Fibroblast of mammary gland (primary cell): ENCODE data around the gene BMAL1.

ENCODE experiments used
- DNase-seq: peaks from one replicate; pipeline ENCODE4 v3.0.0-alpha.2; 2010; ENCODE audit warnings: low read depth
- H3K4me3 ChIP-seq: 2 replicates; pipeline ENCODE4 v1.5.1; 2011; ENCODE audit warnings: low read depth, mild to moderate bottlenecking, low read length, moderate library complexity; ENCODE audit not compliant: control insufficient read depth
- TF ChIP-seq, protein P1 (sequence below): conservative IDR thresholded peaks from 2 replicates; pipeline ENCODE4 v1.5.1; 2011; ENCODE audit warnings: low read depth, low read length, inconsistent platforms; ENCODE audit not compliant: control insufficient read depth, insufficient read depth

BMAL1 gene

DNA sequence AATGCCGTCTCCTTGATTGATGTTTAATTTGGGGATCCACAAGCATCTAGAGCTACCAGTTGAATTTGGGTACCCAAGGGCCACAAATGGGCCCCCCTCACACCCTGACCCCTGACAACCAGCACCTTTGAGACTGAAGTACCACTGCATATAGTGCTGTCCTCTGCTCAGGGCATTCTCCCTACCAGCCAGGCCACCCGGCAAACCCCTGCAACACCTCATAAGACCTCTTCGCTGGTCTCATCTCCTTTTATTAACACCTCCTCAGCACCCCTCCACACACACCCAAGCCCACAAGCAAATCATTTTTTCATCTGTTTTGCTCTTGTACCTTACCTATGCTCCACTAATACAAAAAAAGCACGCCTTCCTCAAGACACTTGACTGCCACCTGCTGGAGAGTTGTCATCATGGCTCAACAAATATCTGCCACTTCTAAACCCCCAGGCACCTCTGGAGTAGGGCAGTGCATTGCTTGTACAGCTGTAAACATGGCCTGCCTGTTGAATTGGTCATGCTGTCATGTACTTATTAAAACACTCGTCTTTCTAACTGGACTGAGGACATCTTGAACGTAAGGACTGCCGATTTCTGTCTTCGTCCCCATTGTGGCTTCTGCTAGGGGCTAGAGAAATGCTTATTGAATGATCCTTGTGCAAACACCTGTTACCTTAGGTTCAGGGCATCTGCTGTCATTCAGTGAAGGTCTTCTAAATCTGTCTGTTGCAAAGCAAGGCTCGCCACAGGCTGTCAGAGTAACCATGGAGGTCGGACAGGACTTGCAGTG, 66.5 kb downstream of the BMAL1 start:
- TF ChIP-seq, protein P1, sequence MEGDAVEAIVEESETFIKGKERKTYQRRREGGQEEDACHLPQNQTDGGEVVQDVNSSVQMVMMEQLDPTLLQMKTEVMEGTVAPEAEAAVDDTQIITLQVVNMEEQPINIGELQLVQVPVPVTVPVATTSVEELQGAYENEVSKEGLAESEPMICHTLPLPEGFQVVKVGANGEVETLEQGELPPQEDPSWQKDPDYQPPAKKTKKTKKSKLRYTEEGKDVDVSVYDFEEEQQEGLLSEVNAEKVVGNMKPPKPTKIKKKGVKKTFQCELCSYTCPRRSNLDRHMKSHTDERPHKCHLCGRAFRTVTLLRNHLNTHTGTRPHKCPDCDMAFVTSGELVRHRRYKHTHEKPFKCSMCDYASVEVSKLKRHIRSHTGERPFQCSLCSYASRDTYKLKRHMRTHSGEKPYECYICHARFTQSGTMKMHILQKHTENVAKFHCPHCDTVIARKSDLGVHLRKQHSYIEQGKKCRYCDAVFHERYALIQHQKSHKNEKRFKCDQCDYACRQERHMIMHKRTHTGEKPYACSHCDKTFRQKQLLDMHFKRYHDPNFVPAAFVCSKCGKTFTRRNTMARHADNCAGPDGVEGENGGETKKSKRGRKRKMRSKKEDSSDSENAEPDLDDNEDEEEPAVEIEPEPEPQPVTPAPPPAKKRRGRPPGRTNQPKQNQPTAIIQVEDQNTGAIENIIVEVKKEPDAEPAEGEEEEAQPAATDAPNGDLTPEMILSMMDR, result peak; percentile 90
- no peak overlapping the region for H3K4me3 ChIP-seq
- peak; percentile 76 for DNase-seq

DNA sequence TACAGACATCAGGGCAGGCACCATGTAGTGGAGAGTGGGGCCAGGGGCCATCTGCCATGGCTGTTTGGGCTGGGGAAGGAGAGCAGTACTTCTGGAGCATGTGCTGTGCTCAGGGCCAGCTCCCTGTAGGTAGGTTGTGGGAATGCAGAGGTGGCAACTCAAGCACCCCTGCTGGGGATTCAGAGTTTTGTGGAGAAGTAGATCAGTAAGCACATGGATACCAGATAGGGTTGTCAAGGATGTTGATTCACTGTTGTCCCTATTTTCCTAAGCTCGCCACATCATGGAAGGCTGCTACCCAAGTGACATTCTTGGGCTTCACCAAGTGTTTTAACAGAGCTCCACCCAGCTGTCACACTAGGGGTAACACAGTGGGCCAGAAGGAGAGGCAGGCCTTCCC, 67.2 kb downstream of the BMAL1 start:
- TF ChIP-seq, protein P1, result no peak
- H3K4me3 ChIP-seq, result no peak overlapping the region
- DNase-seq, result no peak

DNA sequence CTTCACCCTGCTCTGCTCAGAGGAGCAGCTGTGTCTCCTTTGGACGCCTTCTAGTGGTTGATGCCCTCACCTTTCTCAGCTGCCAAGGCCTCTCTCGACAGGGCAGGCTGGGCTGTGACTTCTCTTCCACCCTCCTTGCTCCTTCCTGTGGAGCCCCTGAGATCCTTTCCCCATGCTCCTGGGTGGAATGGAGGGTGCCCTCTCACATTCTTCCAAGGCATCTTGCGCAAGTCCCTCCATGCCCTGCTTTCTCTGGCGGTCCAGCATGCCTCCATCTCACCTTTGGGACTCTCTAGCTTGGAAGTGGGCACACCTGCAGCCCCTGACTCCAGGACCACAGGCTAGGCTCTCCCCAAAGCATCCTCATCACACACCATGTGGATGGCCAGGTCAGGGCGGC, 68.9 kb downstream of the BMAL1 start:
- no peak overlapping the region for H3K4me3 ChIP-seq
- TF ChIP-seq, protein P1, result no peak
- no peak for DNase-seq

DNA sequence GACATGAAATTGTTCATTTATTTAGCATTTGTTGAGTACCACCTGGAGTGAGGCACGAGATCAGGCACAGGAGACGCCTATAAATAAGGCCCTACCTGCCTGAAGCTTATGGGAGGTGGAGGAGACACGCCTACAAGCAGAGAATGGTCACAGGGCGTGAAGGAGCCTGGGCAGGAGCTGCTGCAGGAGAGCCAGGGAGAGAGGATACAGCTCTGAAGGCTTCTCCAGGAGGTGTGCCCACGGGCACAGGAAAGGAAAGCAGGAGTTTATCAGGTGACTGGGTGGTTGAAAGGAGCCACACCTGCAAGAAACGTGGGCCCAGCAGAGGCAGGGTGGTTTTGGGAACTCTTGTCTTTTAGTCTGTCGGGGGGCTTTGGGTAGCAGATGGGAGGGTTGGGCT, 70.3 kb downstream of the BMAL1 start:
- DNase-seq, result no peak
- TF ChIP-seq, protein P1, result no peak
- H3K4me3 ChIP-seq, result no peak overlapping the region

DNA sequence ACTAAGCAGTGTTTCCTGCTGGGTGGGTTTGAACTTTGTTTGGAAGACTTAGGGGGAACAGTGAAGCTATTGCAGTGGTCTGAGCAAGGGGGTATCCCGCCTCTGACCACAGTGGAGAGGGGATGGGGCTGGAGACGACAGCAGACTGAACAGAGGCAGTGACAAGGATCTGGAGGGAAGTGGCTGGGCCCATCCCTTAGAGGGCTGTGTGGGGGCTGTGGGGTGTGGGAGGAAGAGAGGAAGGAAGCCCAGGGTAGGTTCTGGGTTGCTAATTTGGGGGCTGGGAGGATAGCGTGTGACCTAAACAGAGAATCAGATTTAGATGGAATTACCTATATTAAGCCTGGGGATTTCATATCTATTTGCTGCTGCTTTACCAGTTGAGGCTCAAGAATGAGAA, 70.7 kb downstream of the BMAL1 start:
- no peak for DNase-seq
- TF ChIP-seq, protein P1, result no peak
- H3K4me3 ChIP-seq, result no peak overlapping the region

DNA sequence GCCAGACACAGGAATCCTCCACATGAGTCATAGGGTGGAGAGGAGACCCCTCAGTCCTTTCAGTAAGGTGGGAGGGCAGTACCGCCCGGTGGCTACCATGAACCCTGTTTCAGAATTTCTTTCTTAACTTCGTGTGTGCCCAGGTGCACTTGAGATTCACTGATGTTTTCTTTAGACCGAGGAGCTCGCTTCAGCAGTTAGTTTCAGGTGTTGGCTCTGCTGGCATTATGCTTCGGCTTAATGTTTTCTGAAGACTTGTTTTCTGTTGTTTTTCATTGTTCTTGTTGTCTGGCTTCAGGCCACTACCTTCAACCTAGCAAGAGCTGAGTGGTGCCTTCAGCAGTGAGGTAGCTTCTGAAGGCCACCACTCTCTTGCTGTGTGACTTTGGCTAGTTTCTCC, 71.5 kb downstream of the BMAL1 start:
- no peak for DNase-seq
- H3K4me3 ChIP-seq, result no peak overlapping the region
- TF ChIP-seq, protein P1, result no peak

DNA sequence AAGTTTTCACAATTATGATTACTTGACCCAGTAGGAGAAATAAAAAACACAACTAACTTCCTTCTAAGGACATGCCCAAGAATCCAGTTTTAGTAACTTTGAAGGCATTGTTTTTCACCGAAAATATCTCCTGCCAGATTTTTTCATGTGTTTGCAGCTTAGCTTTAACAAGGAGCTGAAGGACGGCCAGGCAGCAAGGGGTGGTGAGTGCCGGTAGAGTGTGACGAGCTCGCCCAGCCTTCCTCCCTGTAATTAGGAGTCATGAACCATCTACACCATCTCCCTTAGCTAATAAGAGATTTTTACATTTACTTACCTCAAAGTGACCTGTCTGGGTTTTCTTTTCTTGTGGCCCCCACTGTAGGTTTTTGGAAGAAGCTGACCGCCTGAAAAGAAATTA, 72.0 kb downstream of the BMAL1 start:
- TF ChIP-seq, protein P1, result no peak
- no peak overlapping the region for H3K4me3 ChIP-seq
- DNase-seq, result no peak
